Skeletal muscle tissue (tissue), 4 donors: ENCODE data around the gene PRDM16. TPM values are rescaled to one million over a fixed set of nuclear protein-coding genes. Genes with fewer than 3 reads are reported as not detected.

Experiments
- H3K27ac ChIP-seq: one replicate; pipeline ENCODE4 v1.7.0; 2013; ENCODE audit warnings: mild to moderate bottlenecking, low read depth, low read length, inconsistent platforms
- H3K27me3 ChIP-seq, 3 donors: one replicate each; pipeline ENCODE4 v1.7.0; 2013; ENCODE audit warnings: low read length in 3 of 3; ENCODE audit not compliant: control insufficient read depth in 3 of 3, insufficient read depth in 3 of 3
- H3K36me3 ChIP-seq, 3 donors: one replicate each; pipeline ENCODE4 v1.7.0; 2013; ENCODE audit warnings: low read length in 3 of 3; ENCODE audit not compliant: control insufficient read depth in 3 of 3, insufficient read depth in 3 of 3
- H3K4me1 ChIP-seq, 3 donors: one replicate each; pipeline ENCODE4 v1.7.0; 2013; ENCODE audit warnings: low read length in 3 of 3, mild to moderate bottlenecking in 3 of 3; ENCODE audit not compliant: control insufficient read depth in 3 of 3, insufficient read depth in 3 of 3
- H3K4me3 ChIP-seq, 3 donors: one replicate each; pipeline ENCODE4 v1.7.0; 2013; ENCODE audit warnings: low read length in 3 of 3
- H3K9ac ChIP-seq, 3 donors: one replicate each; pipeline ENCODE4 v1.7.0; 2013; ENCODE audit warnings: low read length in 3 of 3, mild to moderate bottlenecking in 3 of 3, moderate library complexity in 2 of 3, low read depth in 1 of 3
- H3K9me3 ChIP-seq, 3 donors: one replicate each; pipeline ENCODE4 v1.7.0; 2013; ENCODE audit warnings: low read length in 3 of 3; ENCODE audit not compliant: control insufficient read depth in 3 of 3
- total RNA-seq: library from RNA; depleted of rRNA; stranded (reverse); fragments of >200 nt; gene quantifications from one replicate; pipeline ENCODE4 v1.2.3, GENCODE V29; 2014
- donor health status: Osteomylitis.

Gene PRDM16
- total RNA-seq, 1 donor from 2014 or later = 4.7 TPM

GRCh38 chr1:3032371-3033039 lies 36.5 kb upstream of the PRDM16 start:
- peak overlapping the region in 1 of 3 donors; percentile 62 for H3K9ac ChIP-seq
- peaks cover 35 to 82% (median 80%) of the 10 kb centered on the region in 3 donors for H3K27me3 ChIP-seq
- no peaks in the 10 kb centered on the region for H3K9me3 ChIP-seq
- no peak overlapping the region for H3K4me3 ChIP-seq
- H3K36me3 ChIP-seq = no peaks in the 10 kb centered on the region
- H3K4me1 ChIP-seq = peaks cover 5 to 10% (median 10%) of the 10 kb centered on the region in 3 donors
- H3K27ac ChIP-seq = no peak overlapping the region

DNA sequence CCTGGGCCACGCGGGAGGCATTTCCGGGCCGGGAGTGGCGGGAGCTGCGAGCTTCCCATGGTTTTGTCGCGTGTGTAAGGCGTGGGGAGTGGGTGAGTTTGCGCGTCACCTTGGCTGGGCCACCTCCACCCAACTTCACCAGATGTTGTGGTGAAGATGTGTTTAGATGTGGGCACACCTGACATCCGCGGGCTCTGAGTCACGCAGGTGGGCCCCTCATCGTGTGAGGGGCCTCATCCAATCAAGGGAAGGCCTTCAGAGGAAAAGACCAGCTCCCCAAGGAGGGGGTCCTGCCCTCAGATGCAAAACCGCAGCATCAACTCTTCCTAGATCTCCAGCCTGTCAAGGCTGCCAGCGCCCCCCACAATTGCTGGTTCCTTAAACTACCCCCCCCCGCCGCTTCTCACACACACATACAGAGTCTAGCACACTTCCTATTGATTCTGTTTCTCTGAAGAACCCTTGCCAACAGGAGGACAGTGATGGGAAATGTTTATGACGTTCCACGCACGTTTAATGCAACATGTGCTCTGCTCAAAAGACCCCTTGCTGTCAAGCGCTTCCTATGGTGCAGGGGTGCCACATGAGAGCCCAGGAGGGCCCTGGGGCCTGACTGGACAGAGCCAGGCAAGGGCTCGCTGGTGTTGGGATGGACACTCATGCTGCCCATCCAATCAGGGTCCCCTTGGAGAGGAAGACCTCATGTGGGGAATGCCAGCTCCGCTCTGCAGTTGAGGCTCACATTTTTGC lies 35.8 kb upstream of the PRDM16 start:
- Histone ChIP-seq H3K27ac (no peak overlapping the region), H3K36me3 (no peaks in the 10 kb centered on the region), H3K9me3 (no peaks in the 10 kb centered on the region), H3K4me1 (peaks cover 5 to 10% (median 10%) of the 10 kb centered on the region in 3 donors), H3K27me3 (peaks cover 40 to 83% (median 82%) of the 10 kb centered on the region in 3 donors), H3K9ac (no peak overlapping the region), H3K4me3 (no peak overlapping the region)

DNA sequence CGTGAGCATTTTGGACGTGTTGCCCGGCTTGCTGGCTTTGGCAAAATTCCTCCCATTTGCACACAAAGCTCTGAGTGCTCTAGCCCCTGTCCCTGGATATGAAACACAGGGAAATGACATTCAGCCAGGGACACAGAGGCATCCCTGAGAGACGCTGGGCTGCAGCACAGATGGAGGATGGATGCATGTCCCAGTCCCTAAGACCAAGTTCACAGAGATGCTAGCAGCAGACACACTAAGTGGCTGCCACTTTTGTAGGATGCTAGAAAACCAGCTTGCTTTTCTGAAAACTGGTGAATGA lies 35.3 kb upstream of the PRDM16 start:
- Histone ChIP-seq H3K9ac (no peak overlapping the region), H3K4me1 (peaks cover 5 to 10% (median 10%) of the 10 kb centered on the region in 3 donors), H3K27me3 (peaks cover 45 to 82% (median 81%) of the 10 kb centered on the region in 3 donors)

DNA sequence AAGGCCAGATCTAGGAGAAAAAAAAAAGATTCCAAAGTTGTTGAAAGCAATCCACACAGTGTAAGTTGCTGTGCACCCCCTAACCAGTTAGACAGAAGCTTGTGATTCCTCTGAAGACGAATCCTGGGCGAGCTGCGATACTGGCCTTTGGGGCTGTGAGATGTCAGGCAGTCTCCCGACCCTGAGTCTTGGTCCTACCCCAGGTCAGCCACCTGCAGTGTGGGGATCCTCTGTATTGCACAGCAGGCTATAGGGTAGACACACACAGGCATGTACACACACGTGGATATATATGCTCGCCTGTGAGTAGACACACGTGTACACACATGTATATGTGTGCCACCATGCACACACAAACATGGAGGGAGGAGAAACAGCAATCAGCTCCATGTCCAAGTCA lies 34.8 kb upstream of the PRDM16 start:
- H3K27me3 ChIP-seq = peaks cover 45 to 83% (median 83%) of the 10 kb centered on the region in 3 donors
- no peaks in the 10 kb centered on the region for H3K9me3 ChIP-seq
- H3K4me3 ChIP-seq = no peak overlapping the region
- H3K9ac ChIP-seq = no peak overlapping the region
- H3K27ac ChIP-seq = no peak overlapping the region
- H3K36me3 ChIP-seq = no peaks in the 10 kb centered on the region
- peaks cover 5 to 10% (median 10%) of the 10 kb centered on the region in 3 donors for H3K4me1 ChIP-seq

More for the DNA sequence above, 35.3 kb upstream of the PRDM16 start:
- H3K27ac ChIP-seq = no peak overlapping the region
- no peaks in the 10 kb centered on the region for H3K9me3 ChIP-seq
- H3K4me3 ChIP-seq = no peak overlapping the region
- no peaks in the 10 kb centered on the region for H3K36me3 ChIP-seq

DNA sequence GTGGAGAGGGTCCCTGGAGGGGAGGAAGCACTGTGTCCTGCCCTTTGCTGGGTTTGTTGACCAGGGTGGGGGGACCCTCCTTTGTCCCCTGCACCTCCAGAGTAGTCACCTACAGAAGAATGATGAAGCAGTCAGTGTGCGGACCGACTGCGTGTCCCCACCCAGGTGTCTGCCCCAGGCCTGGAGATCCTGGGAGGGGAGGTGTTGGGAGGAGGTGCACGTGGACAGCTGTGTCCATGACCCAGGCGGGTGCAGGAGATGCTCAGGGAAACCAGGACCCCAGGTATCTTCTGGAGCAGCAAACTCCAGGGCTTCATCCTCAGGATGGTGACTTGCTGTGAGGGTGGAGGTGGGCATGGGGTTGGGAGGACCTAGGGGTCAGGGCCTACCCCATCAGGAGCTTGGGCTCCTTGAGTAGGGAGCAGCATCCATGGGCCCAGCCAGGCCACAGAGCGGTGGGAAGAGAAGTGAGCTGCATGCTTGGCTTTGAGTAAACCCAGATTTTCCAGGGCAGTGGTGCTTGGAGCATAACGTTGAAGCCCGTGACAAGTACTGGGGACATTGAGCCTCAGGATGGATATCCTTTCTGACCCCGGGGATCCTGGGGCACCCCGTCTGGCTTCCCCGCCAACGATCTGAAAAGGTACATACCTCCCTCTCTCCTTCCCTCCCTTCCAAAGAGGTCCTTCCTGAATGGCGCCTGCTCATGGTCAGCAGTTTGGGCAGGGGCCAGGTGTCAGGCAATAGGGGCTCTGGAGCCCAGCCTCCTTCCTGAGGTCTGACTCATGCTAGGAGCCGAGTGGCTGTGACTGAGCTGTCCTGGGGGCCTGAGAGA lies 34.1 kb upstream of the PRDM16 start:
- Histone ChIP-seq H3K9ac (no peak overlapping the region), H3K9me3 (no peaks in the 10 kb centered on the region), H3K27ac (no peak overlapping the region), H3K4me3 (no peak overlapping the region), H3K27me3 (peaks cover 45 to 82% (median 78%) of the 10 kb centered on the region in 3 donors), H3K4me1 (peaks cover 5 to 10% (median 10%) of the 10 kb centered on the region in 3 donors), H3K36me3 (no peaks in the 10 kb centered on the region)

DNA sequence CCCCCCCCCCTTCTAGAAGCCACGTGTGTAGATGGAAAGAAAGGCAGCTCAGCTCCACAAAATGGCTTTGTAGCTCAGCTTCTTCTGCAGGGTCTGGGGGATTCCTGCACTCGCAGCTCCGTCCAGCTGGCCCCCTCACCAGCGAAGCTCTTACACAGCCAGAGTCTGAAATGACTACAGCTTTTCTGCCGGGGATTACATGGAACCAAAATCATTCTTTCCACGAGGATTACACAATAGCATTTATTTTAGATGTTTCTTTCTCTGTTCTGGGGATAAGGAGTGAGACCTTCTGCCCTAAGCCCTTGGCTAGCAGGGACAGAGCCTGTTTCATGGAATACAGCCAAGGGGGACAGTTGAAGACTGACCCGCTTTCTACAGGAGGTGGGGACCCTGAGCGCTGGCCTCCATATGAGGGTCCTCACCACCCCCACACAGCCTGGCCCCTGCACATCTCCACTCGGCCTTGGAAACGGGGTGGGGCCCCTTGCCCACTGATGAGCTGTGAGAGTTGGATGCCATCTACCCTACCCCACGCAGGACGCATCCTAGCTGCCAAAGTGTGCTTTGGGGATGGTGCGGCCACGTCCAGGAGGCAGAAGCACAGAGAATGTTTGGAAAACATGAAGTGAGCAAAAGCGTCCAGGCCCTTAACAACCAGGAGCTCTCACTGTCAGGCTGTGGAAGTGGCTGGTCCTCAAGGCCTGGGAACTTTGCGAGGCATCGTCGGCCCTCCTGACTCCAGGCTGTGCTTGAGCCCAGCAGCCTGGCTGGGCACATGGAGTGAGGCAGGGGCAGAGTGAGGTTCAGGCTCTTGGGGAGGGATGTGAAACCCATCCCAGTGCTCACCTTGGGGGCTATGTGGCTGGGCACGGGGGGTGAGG lies 33.2 kb upstream of the PRDM16 start:
- no peak overlapping the region for H3K27ac ChIP-seq
- H3K36me3 ChIP-seq = no peaks in the 10 kb centered on the region
- H3K27me3 ChIP-seq = peaks cover 38 to 77% (median 72%) of the 10 kb centered on the region in 3 donors
- H3K9me3 ChIP-seq = no peaks in the 10 kb centered on the region
- H3K4me1 ChIP-seq = peaks cover 5 to 10% (median 10%) of the 10 kb centered on the region in 3 donors
- H3K9ac ChIP-seq = no peak overlapping the region
- H3K4me3 ChIP-seq = no peak overlapping the region

GRCh38 chr1:3036447-3037280 lies 32.3 kb upstream of the PRDM16 start:
- H3K4me3 ChIP-seq = no peak overlapping the region
- H3K27me3 ChIP-seq = peaks cover 34 to 72% (median 67%) of the 10 kb centered on the region in 3 donors
- no peaks in the 10 kb centered on the region for H3K36me3 ChIP-seq
- H3K27ac ChIP-seq = no peak overlapping the region
- H3K9ac ChIP-seq = no peak overlapping the region
- H3K9me3 ChIP-seq = no peaks in the 10 kb centered on the region
- H3K4me1 ChIP-seq = peaks cover 5 to 8% (median 7%) of the 10 kb centered on the region in 3 donors

DNA sequence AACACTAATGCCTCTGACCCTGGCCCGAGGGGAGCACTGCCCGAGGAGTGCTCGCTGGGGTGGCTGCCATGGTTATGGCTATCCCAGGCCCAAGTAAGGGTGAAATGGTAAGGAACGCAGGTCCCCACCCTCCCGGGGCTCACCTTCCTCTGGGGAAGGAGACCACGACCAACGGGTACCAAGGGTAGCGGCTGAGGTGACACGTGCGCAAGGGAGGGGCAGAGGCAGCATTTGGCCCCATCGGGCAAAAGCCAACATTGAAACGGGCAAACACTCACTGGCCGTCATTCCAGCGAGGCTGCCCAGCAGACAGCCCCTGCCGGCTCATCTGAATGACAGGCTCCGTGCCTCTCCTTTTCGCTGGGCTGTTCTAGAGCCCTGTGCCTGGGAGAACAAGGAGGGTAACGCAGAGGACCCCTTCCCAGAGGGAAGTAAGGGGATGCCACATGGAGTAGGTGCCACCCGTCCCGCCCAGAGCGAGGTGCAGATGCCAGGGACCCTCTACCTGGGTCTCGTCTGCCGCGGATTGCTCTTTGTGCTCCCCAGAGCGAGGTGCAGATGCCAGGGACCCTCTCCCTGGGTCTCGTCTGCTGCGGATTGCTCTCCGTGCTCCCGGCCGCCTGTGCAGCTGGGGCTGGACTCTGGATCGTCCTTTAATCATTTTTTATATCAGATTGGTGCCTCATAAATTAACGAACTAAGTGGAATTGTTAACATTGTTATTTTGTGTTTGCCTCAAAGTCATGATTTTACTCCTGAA lies 31.5 kb upstream of the PRDM16 start:
- H3K9ac ChIP-seq = no peak overlapping the region
- H3K36me3 ChIP-seq = no peaks in the 10 kb centered on the region
- no peaks in the 10 kb centered on the region for H3K9me3 ChIP-seq
- H3K27ac ChIP-seq = no peak overlapping the region
- peaks cover 0 to under 1% (median 0%) of the 10 kb centered on the region in 3 donors for H3K4me1 ChIP-seq
- no peak overlapping the region for H3K4me3 ChIP-seq
- H3K27me3 ChIP-seq = peaks cover 34 to 68% (median 68%) of the 10 kb centered on the region in 3 donors
